Skeletal muscle cell (primary cell): ENCODE measurements around the gene PLCB1.

Experiments used
- DNase-seq: peaks from one replicate; pipeline ENCODE4 v3.0.0-alpha.2; 2010; ENCODE audit warnings: low read depth
- H3K4me3 ChIP-seq: 2 replicates; pipeline ENCODE4 v1.5.1; 2011; ENCODE audit warnings: low read depth, mild to moderate bottlenecking, control low read depth, low read length, moderate library complexity

PLCB1 gene

DNA sequence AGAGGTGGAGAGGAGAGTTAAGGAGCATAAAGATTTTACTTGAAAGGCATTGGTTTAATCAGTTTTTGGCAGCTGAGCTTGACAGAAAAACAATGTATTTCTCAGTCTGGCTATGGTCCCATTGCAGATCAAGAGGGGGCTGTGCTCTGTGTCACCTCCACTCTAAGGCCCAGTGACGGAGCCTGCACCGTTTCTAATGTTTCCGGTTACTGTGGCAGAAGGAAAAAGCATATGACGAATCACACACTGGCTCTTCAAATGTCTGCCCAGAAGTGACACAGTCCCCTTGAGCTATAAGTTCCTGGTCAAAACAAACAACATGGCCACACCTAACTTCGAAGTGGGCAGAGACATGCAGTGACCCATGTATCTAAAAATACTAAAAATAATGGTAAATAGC is 372.0 kb downstream of the PLCB1 start:
- H3K4me3 ChIP-seq, result no peak overlapping the region
- DNase-seq, result no peak

DNA sequence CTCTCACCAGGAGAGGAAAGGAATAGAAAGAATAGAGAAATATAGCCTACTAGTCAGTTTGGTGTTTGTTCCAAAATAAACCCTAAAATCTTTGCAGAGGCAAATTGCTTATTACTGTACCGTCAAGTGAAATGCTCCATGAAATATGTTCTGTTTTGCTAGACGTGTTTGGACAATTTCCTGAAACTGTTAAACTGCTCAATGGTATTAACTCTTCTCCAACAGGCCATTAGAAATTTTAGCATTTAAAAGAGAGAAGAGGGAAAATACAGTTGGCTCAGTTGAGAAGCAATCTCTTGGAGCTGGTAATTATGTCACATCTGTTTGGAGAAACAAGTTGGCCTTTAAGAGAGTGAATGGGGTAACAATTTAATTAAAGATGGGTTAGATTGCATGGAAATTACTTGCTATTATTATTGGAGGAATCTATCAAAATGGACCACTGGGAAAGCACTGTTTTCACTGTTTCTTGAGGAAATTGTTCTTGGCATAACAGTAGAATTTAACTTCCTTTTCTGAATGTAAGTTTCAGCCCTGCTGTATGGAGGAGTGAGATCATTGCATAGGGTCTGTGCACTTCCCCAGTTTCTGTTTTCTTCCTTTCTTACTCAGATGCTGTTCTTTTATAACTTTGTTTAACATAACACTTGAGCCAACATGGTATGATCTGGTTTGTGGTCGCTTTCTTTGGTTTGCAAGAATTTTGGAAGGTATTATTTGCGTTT is 373.6 kb downstream of the PLCB1 start:
- no peak for DNase-seq
- H3K4me3 ChIP-seq, result no peak overlapping the region

DNA sequence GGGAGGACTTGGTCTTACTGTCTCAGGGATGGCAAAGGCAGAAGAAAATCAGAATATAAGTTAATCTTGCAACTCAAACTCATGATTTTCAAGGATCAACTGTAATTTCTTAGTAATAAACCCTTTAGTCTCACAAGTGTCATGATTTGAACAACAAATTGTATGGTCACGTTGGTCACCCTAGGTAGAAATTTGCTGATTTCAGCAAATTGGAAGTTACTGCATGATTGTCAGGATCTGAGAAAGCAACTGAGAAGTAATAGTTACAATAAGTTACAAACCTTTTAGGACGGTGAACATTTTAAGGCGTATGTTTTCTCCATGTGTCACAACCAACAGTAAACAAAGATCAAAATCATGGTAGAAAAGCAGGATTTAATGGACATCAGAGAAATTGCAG is 375.2 kb downstream of the PLCB1 start:
- H3K4me3 ChIP-seq, result no peak overlapping the region
- no peak for DNase-seq

DNA sequence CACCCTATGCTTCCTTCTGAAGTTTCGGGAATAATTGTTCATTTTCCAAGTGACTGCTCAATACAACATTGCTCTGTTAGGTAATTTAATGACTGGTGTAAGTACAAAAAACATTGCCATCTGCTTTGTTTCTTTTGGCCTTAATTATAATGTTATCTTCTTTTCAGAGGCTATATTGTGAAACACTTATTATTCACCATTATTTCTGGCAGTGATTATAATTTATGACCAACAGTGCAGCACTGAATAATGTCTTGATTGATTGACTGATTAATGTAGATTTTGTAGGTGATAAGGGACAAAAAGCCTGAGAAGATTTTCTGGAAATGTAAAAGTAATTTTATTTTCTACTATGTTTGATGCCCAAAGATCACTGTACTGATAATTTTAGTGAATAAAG is 377.7 kb downstream of the PLCB1 start:
- no peak overlapping the region for H3K4me3 ChIP-seq

DNA sequence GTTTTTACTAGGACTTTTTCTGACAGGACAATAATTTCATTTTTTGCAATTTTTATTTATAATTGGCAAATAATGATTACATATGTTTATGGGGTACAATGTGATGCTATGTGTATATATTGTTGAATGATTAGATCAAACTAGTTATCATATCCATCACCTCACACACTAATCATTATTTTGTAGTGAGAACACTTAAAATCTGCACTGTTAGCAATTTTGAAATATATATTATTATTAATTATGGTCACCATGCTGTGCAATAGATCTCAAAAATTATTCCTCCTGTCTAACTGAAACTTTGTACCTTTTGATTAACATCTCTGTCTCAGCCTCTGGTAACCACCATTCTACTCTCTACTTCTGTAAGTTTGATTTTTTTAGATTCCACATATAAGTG is 378.7 kb downstream of the PLCB1 start:
- no peak overlapping the region for H3K4me3 ChIP-seq
- no peak for DNase-seq

More for the DNA sequence above, 377.7 kb downstream of the PLCB1 start:
- no peak for DNase-seq

DNA sequence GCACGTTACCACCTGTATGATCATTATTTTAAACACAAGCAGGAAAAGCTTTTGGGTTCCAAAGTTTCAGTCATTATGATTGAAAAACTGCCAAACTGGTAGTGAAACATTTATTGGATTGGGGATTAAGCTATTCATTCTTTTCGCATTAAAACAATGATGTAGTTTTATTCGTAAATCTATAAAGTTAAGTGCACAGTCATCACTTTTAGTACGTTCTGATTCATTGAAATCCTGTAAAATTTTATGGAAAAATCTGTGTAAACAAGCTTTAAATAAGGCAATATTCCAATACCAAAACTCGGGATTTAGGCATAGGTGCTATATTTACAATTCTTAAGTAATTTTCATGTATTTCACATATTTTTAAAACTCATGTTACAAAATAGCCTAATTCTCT is 379.9 kb downstream of the PLCB1 start:
- no peak overlapping the region for H3K4me3 ChIP-seq

DNA sequence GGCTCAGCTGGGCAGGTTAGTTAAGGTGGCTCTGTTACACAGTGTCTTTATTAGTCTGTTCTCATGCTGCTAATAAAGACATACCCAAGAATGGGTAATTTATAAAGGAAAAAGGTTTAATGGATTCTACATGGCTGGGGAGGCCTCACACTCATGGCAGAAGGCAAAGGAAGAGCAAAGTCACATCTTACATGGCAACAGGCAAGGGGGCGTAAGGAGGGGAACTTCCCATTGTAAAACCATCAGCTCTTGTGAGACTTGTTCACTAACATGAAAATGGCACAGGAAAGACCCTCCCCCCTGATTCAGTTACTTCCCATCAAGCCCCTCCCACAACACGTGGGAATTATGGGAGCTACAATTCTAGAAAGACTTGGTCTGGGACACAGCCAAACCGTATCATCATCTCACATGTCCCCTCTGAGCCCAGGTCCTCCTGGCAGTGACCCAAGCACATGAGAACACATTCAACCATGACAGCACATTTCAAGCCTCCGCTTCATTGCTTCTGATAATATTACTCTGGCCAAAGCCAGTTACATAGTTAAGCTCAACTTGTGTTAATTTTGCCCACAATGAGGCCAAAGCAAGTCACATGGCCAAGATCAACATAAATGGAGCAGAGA is 383.9 kb downstream of the PLCB1 start:
- H3K4me3 ChIP-seq, result no peak overlapping the region
- no peak for DNase-seq

More for the DNA sequence above, 379.9 kb downstream of the PLCB1 start:
- no peak for DNase-seq

DNA sequence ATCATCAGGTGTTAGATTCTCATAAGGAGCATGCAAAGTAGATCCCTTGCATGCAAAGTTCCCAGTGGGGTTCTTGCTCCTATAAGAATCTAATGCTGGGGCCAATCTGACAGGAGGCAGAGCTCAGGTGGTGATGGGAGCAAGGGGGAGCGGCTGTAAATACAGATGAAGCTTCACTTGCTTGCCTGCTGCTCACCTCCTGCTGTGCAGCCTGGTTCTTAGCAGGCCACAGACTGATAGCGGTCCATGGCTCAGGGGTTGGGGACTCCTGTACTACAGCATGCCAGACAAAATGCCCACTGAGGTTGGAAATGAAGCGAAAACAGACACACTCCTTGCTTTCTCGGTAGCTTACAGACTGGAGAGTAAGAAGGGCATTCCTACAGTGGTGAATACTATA is 386.8 kb downstream of the PLCB1 start:
- DNase-seq, result no peak
- no peak overlapping the region for H3K4me3 ChIP-seq

DNA sequence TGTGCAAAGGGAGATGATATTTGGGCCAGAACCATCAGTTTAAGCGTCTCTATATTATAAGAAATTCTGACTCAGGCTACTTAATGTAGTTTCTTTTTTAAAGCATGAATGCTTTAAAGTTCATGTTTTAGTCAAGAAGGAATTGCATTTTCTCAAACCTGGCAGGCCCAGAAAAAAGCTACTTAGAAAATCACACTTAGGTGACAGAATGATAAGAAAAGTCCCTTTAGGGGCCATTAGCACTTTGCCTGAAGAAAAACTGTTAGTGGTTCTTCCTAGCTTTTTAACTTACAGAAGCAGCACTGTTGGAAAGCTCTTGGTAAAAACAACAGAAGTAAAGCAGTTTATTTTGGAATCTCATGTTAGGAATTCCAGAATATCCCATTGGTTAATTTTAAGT is 387.8 kb downstream of the PLCB1 start:
- no peak for DNase-seq
- H3K4me3 ChIP-seq, result no peak overlapping the region

DNA sequence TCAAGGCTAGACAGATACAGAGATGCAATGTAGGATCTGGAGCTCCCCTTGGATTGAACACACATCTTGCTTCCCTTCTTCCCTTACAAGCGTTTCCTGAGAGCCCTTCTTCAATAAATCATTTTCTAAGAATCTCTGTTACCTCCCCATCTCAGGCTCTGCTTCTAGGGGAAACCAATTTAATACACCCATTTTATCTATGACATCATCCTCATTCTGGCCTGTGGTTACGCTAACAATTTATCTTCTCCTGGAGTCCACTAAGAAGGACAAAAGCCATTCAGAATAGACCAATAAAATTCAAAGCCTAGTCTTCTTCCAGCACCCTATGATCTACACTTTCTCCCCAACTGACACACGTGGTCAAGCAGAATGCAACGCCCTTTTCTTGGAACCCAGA is 390.1 kb downstream of the PLCB1 start:
- H3K4me3 ChIP-seq, result no peak overlapping the region
- no peak for DNase-seq

DNA sequence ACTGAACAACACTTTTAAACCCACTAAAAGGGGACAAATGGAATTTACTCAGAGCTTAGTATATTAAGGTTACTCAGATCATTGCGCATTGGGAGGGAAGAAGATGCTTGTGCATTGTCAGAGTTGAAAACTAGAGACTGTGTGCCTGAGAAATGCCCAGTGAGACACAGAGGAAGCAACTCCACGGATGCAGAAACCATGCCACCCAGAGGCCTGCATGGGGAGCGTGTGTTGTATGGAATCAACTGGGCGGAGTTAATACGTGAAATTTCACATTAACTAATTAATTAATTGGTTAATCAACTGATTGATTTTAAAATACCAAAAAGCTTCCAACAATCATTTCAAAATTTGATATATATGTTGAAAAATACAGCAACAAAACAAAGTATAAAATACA is 391.6 kb downstream of the PLCB1 start:
- DNase-seq, result no peak
- no peak overlapping the region for H3K4me3 ChIP-seq

DNA sequence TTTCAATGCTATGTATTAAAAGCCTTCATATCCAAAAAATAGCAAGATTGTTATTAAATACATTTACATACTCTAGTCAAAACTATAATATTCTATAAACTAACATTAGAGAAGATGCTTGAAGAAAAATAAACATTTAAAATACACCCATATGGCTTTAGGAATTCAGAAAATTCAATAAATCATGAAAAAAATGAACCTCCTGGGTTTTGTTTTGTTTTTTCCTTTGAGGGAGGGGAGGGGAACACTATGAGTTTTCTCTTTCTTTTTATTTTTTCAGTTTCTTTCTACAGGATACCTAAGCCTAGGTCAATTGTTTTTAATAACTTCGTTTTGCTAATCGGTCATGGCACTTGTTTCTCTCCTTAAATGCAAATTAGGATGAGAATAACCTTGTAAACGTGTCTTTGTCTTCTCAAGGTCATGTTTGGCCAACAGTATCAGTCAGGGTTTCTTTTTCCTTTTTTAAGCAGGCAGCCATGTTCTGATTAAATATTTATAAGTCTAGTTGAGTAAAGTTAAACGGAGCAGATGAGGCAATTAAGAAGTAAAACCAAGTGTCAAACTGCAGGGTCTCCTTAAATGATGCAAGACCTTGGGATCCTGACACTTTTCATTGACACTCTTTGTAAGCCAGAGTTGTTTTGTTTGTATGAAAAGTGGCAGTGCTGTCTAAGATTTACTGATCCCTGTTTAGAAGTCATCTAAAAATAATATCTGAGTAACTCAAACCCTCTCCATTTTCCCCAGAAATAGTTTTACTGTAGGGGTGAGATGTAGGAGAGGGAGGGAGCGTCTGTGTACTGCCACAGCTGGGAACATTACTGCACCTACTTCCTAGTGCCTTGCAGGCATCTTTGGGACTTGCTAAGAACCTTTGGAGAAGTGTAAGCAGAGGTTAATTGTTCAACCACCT is 392.3 kb downstream of the PLCB1 start:
- DNase-seq, result no peak

DNA sequence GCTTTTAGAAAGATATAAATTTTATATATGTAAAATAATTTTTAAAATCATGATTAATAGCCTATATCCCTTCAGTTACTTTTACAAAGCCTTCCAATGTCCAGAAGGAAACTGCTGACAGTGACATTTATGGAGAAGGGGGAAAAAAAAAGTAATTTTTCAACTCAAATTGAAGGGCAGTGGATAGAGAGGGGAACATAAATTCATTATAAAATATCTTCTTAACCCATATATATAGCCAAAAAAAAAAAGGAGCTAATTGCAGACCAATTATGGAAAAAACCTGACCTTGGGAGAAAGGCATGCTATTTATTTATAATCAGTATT is 392.9 kb downstream of the PLCB1 start:
- DNase-seq, result no peak
- H3K4me3 ChIP-seq, result no peak overlapping the region

More for the DNA sequence above, 392.3 kb downstream of the PLCB1 start:
- no peak overlapping the region for H3K4me3 ChIP-seq

DNA sequence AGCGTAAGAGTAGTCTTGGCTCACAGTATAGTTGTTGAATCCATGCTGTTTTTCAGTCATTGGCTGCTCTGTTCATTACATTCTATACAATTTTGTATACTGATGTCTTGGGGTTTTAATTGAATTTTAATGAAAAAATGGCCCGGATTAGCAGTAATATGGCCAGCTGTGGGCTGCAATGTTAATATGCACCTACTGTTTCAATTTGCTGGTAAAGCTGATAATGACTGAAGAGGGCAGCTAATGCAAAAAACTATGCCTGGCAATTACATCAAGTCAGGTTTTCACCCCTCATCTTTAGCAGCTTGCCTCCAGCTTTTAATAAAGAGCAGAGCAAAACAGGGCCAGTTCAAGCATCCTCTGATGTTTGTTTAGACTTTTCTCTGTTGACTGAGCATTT is 394.5 kb downstream of the PLCB1 start:
- H3K4me3 ChIP-seq, result no peak overlapping the region
- DNase-seq, result no peak

DNA sequence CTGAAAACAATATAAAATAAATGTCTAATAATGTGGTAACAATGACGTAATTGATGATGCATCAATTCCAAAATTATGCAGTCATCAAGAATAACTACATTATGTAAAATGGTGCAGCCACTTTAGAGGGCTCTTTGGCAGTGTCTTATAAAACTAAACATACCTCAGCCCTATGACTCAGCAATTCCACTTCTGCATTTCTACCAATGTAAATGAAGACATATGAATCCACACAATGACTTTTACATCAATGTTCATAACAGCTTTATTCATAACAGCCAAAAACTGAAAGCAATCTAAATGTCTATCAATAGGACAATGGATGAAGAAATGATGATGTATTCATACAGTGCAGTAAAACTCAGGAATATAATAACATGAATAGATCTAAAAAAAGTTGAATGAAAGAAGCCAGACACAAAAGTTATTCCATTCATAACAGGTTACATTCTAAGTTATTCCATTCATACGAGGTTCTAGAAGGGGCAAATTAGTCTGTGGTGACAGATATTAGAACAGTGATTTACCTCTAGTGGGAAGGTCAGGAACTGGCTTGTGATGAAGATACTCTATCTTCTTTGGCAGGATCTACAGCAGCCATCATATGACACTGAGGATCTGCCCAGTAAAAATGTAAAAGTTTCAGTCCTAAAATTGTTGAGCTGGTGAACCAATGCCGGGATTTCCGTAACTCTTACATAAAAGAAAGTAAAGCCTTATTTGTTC is 396.1 kb downstream of the PLCB1 start:
- H3K4me3 ChIP-seq, result no peak overlapping the region
- peak; percentile 56 for DNase-seq

DNA sequence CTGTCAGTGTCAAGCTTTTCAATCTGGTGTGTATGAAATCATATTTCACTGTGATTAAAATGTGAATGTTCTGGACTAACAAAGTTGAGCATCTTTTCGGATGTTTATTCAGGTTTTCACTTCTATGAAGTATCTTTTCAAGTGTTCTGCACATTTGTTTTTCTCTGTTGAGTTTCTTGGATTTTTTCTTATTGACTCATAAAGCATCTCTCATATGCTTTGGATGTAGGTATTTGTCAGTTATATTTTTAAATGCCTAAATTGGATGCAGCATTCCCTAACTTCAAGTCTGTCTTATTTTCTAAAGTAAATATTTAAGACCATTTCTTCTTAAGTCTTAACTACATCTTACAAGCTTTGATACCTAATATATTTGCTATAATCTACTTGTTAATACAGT is 398.0 kb downstream of the PLCB1 start:
- H3K4me3 ChIP-seq, result no peak overlapping the region
- DNase-seq, result no peak

DNA sequence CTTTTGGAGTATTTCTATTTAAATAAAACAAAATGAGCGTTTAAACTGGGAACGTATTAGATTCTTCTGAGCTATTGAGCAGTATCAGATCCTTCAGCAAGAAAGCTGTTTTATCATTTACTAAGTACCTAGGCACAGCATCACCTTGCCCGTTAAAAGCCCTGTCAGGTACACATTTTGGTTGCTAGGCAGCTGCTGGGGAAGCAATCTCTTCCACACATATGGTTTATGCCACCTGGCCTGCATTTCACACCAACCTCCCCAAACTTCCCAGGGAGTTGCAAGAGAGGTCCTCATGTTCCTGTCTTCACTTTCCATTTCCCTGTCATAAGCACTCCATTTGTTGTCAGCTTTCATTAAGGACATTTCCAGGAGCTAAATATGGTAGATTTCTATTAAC is 400.1 kb downstream of the PLCB1 start:
- DNase-seq, result no peak
- H3K4me3 ChIP-seq, result no peak overlapping the region

DNA sequence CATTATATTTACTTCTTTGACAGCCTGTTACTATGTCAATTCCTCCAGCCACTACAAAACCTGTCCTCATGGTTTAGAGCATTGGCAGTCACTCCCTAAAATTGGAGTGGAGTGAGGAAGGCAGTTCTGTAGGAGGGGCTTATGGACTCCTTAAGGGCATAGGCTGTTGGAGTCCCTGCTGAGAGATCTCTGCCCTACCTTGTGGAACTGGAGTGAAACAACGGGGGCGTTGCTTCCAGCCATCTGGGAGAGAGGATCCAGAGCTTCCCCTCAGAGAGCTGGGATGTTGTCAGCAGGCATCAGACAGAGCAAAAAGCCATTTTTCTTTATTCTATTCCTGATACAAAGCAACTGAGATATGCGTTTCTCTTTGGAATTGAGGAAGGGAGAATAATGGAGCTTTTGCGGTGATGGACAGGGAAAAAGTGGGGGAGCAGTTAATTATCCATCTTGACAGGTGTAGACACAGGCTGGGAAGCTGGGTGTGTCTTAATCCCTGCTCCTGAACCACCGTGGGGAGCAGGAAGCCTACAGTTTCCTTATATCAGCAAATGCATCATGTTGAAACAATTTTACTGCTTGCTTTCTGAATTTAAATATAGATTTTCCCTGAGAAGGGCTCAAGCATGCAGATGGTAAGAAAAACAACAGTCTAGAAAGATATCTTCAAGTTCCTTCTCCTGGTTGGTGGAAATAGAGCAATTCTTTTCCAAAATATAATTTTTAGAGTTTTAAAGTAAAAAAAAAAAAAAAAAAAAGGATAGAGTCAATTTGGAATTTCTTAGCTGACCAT is 402.5 kb downstream of the PLCB1 start:
- no peak for DNase-seq
- H3K4me3 ChIP-seq, result no peak overlapping the region
